OCI-LY3 (cell line): ENCODE results near the gene ATP6V1D.

ENCODE experiments used
- H2AFZ ChIP-seq: fragments of 200-600, 300-600 bp; shearing (Covaris generic); 2 replicates; pipeline ENCODE4 v1.6.0; 2014; ENCODE audit warnings: antibody characterized with exemption, low read depth, low read length
- H3K27ac ChIP-seq: fragments of 200-600, 300-600 bp; sonication (generic); 2 replicates; pipeline ENCODE4 v1.5.1; 2014; ENCODE audit warnings: mild to moderate bottlenecking, low read length, moderate library complexity, mixed read lengths
- H3K27me3 ChIP-seq: fragments of 200-600, 300-600 bp; sonication (generic); 2 replicates; pipeline ENCODE4 v1.6.1; 2014; ENCODE audit warnings: low read depth, low read length, mixed read lengths
- H3K36me3 ChIP-seq: fragments of 200-600, 300-600 bp; sonication (generic); replicated peaks from 2 replicates; pipeline ENCODE3; 2014; ENCODE audit warnings: low read depth, low read length, mixed read lengths
- H3K4me1 ChIP-seq: fragments of 300-600, 200-600 bp; sonication (generic); 2 replicates; pipeline ENCODE4 v1.6.1; 2014; ENCODE audit warnings: low read length, mixed read lengths
- H3K4me2 ChIP-seq: fragments of 200-600, 300-600 bp; sonication (generic); 2 replicates; pipeline ENCODE4 v1.6.1; 2014; ENCODE audit warnings: low read length, mixed read lengths
- H3K4me3 ChIP-seq: fragments of 300-600, 200-600 bp; sonication (generic); 2 replicates; pipeline ENCODE4 v1.5.1; 2014; ENCODE audit warnings: antibody characterized with exemption, mild to moderate bottlenecking, low read length, moderate library complexity
- H3K79me2 ChIP-seq: fragments of 300-600, 200-600 bp; shearing (Covaris generic); 2 replicates; pipeline ENCODE4 v1.6.1; 2014; ENCODE audit warnings: mild to moderate bottlenecking, low read length, mixed read lengths
- H3K9ac ChIP-seq: fragments of 300-600, 200-600 bp; shearing (Covaris generic); 2 replicates; pipeline ENCODE4 v1.6.0; 2014; ENCODE audit warnings: mild to moderate bottlenecking, low read length, moderate library complexity
- H3K9me3 ChIP-seq: fragments of 200-600, 300-600 bp; shearing (Covaris generic); 2 replicates; pipeline ENCODE4 v1.6.1; 2014; ENCODE audit warnings: low read length, mixed read lengths; ENCODE audit not compliant: insufficient read depth
- H4K20me1 ChIP-seq: fragments of 200-600, 300-600 bp; sonication (generic); 2 replicates; pipeline ENCODE4 v1.6.1; 2016; ENCODE audit warnings: low read length, mixed read lengths; ENCODE audit not compliant: insufficient read depth
- CTCF ChIP-seq: fragments of 200-600, 300-600 bp; sonication (generic); IDR thresholded peaks from 2 replicates; pipeline ENCODE4 v1.5.1; 2014; ENCODE audit warnings: antibody characterized with exemption, low read length, low read depth
- EZH2phosphoT487 ChIP-seq: fragments of 200-600 bp; shearing (Covaris generic); IDR thresholded peaks from 2 replicates; pipeline ENCODE4 v1.6.1; 2018; ENCODE audit warnings: antibody characterized with exemption, mixed run types, low read depth

Gene ATP6V1D

GRCh38 chr14:67397536-67397935, 37.9 kb upstream of the ATP6V1D start:
- no peaks in the 10 kb centered on the region for H3K9me3 ChIP-seq
- TF ChIP-seq EZH2phosphoT487 (no peak), CTCF (no peak)
- H3K4me2 ChIP-seq = no peak overlapping the region
- no peak overlapping the region for H2AFZ ChIP-seq
- no peak overlapping the region for H3K4me3 ChIP-seq
- H4K20me1 ChIP-seq = no peaks in the 10 kb centered on the region
- H3K4me1 ChIP-seq = no peaks in the 10 kb centered on the region
- no peak overlapping the region for H3K9ac ChIP-seq
- no peaks in the 10 kb centered on the region for H3K79me2 ChIP-seq
- no peaks in the 10 kb centered on the region for H3K36me3 ChIP-seq
- H3K27me3 ChIP-seq = peaks cover 12% of the 10 kb centered on the region
- H3K27ac ChIP-seq = no peak overlapping the region

GRCh38 chr14:67396381-67396970, 36.9 kb upstream of the ATP6V1D start:
- Histone ChIP-seq H2AFZ (no peak overlapping the region), H3K9ac (no peak overlapping the region), H3K9me3 (no peaks in the 10 kb centered on the region), H3K4me3 (no peak overlapping the region), H3K4me2 (no peak overlapping the region), H3K36me3 (no peaks in the 10 kb centered on the region), H3K4me1 (no peaks in the 10 kb centered on the region), H4K20me1 (no peaks in the 10 kb centered on the region), H3K79me2 (no peaks in the 10 kb centered on the region), H3K27ac (no peak overlapping the region), H3K27me3 (peaks cover 12% of the 10 kb centered on the region)
- no peak for TF ChIP-seq EZH2phosphoT487
- no peak for TF ChIP-seq CTCF

GRCh38 chr14:67395876-67396189, 36.2 kb upstream of the ATP6V1D start:
- Histone ChIP-seq H3K79me2 (no peaks in the 10 kb centered on the region), H3K27ac (no peak overlapping the region), H2AFZ (no peak overlapping the region), H3K4me1 (no peaks in the 10 kb centered on the region), H3K4me3 (no peak overlapping the region), H4K20me1 (no peaks in the 10 kb centered on the region), H3K27me3 (peaks cover 12% of the 10 kb centered on the region), H3K9me3 (no peaks in the 10 kb centered on the region), H3K9ac (no peak overlapping the region), H3K36me3 (no peaks in the 10 kb centered on the region), H3K4me2 (no peak overlapping the region)
- TF ChIP-seq CTCF (no peak), EZH2phosphoT487 (no peak)

GRCh38 chr14:67395086-67395875, 35.7 kb upstream of the ATP6V1D start:
- H3K4me2 ChIP-seq = no peak overlapping the region
- no peak overlapping the region for H3K4me3 ChIP-seq
- H3K27me3 ChIP-seq = peaks cover 10% of the 10 kb centered on the region
- no peak overlapping the region for H3K9ac ChIP-seq
- H3K4me1 ChIP-seq = no peaks in the 10 kb centered on the region
- H2AFZ ChIP-seq = no peak overlapping the region
- TF ChIP-seq EZH2phosphoT487 (no peak), CTCF (no peak)
- H3K36me3 ChIP-seq = no peaks in the 10 kb centered on the region
- no peaks in the 10 kb centered on the region for H4K20me1 ChIP-seq
- no peaks in the 10 kb centered on the region for H3K79me2 ChIP-seq
- H3K27ac ChIP-seq = no peak overlapping the region
- H3K9me3 ChIP-seq = no peaks in the 10 kb centered on the region
